G401 (cell line): Measurements from ENCODE around the gene NKPD1. TPM values are rescaled to one million over a fixed set of nuclear protein-coding genes. Genes with fewer than 3 reads are reported as not detected.

Experiments
- DNase-seq: peaks from one replicate; pipeline ENCODE4 v3.0.0-alpha.2; 2015; ENCODE audit warnings: low spot score
- in situ Hi-C: cut with HindIII; loops from 2 replicates; pipeline ENCODE4 v1.10.0; 2016; ENCODE audit warnings: low sequenced_read_pairs, mixed read lengths
- total RNA-seq: library from RNA; depleted of rRNA; stranded (reverse); fragments of >200 nt; shearing (Covaris generic); gene quantifications from 2 replicates; pipeline ENCODE4 v1.2.3, GENCODE V29; 2014

The NKPD1 gene
- total RNA-seq, 1 experiment from 2014 or later, result 0.31 TPM

DNA sequence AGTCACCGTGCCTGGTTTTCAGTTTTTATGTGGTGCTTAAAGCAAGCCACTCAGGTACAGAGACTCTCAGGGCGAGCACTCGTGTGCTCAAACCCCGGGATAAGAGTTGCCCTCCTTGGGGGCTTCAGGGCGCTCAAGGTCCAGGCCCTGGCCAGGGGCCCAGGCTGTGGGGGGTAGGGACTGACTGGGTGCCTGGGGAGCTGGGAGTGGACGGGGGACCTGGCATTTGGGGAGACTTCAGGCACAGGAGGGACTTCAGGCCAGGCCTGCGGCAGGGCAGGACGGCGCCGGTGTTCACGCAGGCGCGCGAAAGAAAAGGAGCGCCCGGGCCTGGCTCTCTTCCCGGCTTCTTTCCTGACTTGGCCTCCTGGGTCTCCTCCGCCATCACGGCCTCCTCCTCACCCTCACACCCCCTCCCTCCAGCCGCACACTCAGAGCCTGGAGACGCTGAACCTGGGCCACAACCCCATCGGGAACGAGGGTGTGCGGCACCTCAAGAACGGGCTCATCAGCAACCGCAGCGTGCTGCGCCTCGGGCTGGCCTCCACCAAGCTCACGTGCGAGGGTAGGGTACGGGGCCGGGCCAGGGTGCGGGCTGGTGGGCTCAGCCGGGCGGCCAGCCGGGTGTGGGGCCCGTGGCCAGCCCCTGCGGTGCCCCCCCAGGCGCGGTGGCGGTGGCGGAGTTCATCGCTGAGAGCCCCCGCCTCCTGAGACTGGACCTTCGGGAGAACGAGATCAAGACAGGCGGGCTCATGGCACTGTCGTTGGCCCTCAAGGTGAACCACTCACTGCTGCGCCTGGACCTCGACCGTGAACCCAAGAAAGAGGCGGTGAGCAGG, 16.1 kb downstream of the NKPD1 start:
- in situ Hi-C loops, result no loop called here
- DNase-seq, result no peak

DNA sequence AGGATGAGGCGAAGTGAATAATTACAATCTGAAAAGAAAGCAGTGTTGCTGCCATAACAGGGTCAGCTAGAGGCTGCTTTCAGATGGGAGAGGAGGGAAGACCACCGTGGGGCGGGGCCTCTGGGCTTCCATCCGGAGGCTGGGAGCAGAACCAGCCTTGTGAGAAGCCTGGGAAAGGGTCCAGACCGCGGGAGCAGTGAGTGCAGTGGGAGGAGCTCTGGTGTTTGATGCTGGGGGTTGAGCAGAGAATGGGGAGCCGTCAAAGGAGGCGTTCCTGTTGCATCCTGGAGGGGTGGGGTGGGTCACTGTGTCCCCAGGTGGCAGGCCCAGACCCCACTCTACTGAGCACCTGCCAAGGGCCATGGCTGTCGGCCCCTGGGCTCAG, 18.1 kb downstream of the NKPD1 start:
- in situ Hi-C loops, result no loop called here
- DNase-seq, result no peak

DNA sequence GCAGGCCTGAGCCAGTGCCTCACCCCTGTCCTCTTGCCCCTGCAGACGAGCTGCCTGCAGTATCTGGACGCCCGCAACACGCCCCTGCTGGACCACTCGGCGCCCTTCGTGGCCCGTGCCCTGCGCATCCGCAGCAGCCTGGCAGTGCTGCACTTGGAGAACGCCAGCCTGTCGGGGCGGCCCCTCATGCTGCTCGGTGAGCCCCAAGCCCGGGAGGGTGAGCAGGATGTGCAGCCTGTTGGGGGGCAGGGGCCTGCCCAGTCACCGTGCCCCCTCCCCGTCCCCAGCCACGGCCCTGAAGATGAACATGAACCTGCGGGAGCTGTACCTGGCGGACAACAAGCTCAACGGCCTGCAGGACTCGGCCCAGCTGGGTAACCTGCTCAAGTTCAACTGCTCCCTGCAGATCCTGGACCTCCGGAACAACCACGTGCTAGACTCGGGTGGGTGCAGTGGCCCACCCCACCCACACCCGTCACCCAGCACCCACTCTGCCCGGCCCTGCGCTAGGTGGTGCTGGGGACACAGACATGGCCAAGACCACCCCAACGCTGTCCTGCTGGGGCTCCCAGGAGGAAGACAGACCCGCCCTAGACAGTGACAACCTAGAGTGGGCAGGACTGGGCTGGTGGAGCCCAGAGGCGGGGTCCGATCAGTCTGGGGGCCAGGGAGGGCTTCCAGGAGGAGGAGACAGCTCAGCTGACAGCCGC, 18.6 kb downstream of the NKPD1 start:
- DNase-seq, result no peak
- in situ Hi-C loops, result no loop called here

DNA sequence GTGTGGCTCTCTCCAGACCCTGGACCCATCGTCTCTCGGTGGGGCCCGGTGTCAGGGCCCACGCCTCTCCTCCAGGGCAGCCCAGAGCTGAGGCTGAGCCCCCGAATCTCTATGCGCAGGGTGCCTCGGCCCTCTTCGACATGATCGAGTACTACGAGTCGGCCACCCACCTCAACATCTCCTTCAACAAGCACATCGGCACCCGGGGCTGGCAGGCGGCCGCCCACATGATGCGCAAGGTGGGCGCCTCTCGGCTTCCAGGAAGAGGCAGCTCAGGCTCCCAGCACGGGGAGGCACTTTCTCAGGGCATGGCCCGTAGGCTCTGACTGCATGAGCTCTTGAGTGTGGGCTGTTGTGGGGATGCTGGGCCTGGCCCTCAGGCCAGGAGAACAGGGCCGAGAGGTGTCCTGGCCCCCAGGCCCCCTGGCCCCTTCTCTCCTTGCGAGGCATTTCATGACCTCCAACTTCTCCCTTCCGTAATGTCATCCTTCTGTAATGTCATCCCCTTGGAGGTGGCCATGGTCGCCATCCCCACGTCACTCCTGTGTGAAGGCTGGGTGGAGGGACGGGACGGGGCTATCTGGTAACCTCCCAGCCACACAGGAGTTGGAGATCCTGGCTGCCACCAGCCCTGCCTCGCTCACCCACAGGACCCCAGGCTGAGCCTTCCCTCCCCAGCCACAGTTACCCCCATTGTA, 19.4 kb downstream of the NKPD1 start:
- in situ Hi-C loops, result no loop called here
- no peak for DNase-seq

DNA sequence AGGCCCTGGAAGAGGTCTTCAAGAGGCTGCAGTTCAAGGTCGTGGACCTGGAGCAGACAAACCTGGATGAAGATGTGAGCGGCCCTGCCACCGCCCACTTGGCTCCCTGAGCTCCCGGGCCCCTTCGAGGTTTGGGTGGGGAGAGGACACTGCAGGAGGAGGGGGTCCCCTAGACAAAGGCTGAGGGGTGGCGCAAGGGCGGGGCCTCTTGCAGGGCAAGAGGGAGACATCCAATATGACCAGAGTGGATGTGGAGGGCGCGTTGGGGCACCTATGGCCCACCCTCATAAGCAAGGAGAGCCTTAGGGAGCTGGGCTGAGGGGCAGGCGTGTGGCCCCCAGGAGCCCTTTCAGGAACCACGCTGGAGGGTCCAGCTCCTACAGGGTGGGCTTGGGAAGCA, 20.2 kb downstream of the NKPD1 start:
- in situ Hi-C loops, result no loop called here
- DNase-seq, result no peak

DNA sequence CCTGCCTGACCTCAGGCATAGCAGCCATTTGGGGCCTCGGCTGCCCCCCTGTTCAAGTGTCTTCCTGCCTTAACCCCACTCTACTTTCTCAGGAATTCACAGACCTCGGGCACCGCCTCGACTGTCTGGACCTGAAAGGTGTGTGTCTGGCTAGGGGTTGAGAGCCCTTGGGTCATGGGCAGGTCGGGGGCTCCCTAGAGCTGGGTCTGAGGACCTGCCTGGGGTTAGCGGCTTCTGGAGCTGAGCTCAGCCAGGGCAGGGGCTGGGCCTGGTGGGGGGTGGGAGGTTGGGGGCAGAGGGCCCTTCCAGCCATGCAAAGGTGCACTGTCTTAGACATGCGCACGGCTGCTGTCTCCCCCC, 20.7 kb downstream of the NKPD1 start:
- in situ Hi-C loops, result no loop called here
- DNase-seq, result no peak

DNA sequence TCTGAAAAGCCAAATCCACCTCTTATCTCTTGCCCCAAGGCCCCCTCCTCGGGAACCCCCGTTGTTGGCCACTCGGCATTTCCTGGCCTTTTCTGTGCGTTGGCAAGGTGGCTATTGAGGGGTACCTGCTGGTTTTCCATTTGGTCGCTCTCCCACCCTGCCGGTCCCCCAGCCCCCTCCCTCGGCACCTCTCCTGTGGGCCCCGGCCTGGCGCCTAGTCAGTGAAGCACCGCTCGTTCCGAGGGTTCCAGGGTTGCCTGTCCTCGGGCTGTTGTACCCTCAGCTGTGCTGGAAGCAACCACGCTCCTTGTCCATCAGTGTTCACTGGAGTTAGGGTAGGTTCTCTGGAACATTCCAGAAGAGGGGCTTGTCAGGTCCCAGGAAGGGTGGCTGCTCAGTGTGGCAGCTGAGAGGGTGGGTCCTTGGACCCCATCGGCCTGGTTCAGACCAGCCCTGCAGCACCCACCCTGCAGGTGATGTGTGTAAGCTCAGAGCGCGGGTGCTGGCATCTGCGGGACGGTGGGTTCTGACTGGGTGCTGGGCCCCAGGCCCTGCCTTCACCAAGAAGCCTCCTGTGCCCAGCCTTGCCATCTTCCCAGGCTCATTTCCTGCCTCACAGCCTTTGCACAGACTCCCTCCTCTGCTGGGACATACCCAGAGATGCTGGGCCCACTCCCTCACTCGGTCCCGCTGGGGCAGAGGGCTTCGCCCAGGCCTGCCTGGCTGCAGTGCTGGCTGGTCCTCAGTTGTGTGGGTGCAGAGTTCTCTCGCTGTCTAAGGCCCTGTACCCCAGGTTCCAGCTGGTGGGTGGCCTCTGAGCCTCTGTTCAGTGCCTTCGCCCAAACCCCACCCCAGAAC, 21.3 kb downstream of the NKPD1 start:
- DNase-seq, result no peak
- in situ Hi-C loops, result no loop called here

DNA sequence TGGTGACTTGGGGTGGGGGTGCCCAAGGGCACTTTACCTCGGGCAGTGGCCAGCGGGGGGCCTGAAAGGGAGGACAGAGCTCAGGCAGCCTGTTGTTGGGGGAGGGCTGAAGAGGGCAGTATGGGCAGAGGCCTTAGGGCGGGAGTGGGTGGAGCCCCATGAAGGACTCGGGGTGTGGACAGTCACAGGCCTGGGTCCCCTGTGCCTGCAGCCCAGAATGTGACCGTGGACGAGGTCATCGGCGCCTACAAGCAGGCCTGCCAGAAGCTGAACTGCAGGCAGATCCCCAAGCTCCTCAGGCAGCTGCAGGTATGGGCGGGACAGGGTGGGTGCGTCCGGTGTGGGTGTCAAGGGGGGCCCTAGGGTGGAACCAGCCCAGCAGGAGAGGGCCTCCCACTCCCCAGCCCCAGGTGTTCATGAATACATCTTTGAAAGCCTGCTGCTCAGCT, 22.5 kb downstream of the NKPD1 start:
- in situ Hi-C loops, result no loop called here
- no peak for DNase-seq

DNA sequence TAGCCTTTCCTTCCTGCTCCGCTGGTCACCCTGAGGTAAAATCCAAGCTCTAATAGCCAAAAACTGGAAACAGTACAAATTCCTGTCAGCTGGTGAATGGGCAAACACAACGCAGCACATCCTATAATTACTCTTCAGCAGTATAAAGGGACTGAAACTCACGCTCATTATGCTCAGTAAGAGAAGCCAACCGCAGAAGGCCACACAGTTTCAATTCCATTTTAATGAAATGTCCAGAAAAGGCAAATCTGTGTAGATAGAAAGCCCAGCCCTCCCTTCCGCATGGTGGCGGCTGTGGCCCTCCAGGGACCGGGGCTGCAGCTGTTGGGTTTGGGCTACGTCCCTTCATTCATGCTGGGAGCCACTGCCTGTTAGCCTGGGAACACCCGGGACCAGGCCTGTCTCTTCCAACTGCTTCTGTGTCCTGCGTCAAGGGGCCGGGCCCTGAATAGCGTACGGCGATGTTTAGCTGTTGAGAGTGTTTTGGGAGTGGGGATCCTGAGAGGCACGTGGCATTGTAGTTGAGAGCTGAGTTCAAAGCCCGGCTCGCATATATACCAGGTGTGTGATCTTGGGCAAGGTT, 23.5 kb downstream of the NKPD1 start:
- in situ Hi-C loops, result no loop called here
- DNase-seq, result no peak

DNA sequence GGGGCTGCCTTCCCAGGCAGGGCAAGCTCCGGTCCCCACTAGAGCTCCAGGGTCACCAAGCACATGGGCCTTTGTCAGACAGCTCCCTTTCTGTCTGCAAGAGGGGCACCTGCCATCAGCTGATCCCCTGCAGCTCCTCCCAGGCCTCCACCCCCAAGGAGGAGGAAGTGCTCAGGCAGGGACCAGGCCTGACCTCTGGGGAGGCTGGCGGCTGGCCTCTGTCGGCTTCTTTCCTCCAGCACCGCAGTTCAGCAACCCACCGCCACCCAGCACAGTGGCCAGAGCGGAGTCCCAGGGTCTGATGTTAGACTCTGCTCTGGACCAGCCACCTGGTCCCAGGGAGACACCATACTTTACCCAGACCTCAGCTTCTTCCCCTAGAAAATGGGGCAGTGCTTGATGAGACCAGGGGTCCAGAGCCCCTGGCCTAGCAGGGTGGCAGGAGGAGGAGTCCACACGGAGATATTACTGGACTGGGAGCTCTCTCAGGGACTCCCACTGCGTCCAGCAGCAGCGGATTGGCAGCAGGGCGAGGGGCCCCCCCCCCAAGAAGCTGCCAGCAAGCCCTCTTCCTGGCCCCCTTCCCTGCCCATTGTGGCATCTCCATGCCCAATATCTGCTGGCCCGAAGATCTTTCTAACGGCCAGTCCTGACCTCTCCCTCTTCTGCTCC, 24.1 kb downstream of the NKPD1 start:
- in situ Hi-C loops, result no loop called here
- no peak for DNase-seq

DNA sequence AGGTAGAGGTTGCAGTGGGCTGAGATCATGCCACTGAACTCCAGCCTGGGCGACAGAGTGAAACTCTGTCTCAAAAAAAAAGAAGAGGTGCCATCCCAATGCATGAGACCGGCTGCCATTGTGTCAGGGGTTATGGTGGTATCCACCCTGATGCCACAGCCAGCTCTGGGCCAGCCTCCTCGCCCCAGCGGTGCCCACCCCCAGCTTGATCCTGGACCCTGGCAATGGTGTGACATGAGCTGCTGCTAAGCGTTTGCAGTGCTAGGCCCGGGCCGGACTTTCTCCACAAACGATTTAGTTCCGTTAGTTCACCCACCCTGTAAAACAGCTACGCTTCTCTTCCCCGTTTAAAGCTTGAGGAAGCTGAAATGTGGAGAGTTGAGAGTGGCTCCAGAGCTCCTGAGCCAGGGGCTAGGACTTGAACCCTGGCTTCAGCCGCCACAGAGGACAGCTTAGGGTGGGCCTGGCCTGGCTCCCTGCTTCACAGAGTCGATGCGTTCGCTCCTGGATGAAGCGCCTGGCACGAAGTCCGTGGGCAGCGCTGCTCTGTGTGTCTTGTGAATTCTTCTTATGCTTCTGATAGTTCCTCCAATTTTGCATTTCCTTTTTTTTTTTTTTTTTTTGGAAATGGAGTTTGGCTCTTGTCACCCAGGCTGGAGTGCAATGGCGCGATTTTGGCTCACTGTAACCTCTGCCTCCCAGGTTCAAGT, 25.5 kb downstream of the NKPD1 start:
- in situ Hi-C loops, result no loop called here

DNA sequence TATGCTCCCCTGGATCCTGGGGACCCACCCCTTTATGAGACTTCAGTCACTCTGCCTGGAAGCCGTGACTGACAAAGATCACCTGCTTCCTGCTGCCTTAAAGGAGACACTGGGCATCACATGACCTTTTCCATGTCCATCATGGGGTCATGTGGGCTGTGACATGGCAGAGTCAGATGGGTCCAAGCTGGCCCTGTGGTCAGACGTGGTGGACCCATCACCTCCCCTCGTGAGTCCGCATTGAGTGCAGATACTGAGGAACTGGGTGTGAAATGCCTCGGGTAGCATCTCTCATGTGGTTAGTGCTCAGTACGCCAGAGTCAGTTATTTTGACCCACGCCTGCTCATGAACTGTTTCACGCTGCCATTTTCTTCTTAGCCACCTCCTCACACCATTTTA, 27.1 kb downstream of the NKPD1 start:
- in situ Hi-C loops, result no loop called here
- DNase-seq, result no peak

More for the DNA sequence above, 25.5 kb downstream of the NKPD1 start:
- no peak for DNase-seq

DNA sequence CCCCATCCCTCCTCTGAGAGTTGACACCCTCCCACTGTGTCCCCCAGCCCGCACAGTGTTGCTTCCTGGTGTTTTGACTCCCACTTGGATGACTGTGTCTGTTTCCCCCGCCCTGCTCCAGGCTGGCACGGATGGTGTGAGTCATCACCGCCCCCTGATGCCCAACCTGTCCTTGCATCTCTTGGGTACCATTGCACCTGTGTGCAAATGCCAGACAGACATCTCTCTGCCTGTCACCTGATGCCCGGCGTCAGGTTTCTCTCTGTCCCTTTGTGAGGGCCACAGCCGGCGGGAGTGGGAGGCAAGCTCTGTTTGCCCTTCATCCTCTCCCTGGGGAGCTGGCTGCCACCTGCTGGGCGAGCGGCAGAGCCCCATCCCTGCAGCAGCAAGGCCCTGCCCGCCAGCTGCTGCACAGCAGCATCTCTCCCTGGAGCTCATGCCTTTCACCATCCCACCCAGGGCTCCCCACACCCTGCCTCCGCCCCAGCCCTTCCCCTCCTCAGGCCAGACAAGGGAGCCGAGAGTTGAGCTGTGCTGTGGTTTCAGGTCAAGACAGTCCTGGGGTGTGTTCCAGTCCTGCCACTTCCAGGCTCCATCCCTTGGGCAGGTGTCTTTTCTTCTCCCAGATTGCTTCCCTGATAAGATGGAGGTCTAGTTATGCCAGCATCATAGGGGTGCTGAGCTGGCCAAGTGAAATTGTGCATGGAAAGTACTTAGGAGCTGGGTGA, 29.7 kb downstream of the NKPD1 start:
- in situ Hi-C loops, result no loop called here
- no peak for DNase-seq

DNA sequence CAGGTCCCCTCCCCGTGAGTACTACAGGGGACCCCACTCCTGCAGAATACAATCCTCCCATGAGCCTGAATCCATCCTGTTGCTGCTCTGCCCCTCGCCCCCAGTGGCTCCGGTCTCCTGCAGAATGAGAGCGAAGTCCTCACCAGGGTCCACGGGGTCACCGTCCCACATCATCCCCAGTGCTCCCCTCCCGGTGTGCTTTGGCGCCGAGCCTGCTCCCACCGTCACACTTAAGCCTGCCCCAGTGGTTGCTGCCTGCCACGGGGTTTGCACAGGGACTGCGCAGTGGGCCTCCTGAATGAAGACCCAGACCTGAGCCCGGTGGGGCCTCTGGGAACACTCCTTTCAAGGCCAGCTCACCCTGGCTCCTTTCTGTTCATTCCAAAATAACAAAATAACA, 30.5 kb downstream of the NKPD1 start:
- in situ Hi-C loops, result no loop called here
- no peak for DNase-seq

DNA sequence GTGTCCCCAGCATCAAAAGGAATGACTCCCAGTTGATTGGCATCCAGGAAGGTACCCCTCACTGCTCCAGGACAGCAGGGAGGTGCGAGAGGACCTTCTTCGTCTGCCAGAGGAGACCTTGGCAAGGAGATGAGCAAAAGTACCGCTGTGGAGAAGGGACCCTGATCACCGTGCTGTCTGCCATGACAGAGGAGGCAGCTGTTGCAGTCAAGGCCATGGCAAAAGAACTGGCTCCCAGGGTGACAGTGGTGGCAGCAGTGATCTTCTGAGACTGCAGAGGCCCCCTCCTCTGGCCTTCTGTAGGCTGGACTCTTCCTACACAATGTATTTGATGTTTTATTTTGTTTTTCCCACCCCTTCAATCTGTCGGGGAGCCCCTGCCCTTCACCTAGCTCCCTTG, 32.0 kb downstream of the NKPD1 start:
- in situ Hi-C loops, result no loop called here
- no peak for DNase-seq

DNA sequence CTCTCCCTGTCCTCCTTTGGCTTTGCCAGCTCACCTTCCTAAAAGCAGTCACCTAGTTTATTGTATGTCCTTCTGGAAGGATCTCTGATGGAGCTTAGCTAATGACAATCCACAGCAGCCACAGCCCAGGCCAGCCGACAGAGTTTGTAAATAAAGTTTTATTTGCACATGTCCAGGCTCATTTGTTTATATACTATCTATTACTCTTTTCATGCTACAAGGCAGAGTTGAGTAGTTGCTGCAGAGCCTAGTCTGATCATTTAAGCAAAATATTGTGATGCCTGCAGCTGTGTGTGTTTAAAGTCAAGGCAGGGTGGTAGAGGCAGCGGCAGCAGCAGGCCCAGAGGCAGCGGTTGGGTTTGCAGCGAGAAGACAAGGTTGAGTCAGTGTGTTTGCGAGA, 32.6 kb downstream of the NKPD1 start:
- no peak for DNase-seq
- in situ Hi-C loops, result no loop called here

DNA sequence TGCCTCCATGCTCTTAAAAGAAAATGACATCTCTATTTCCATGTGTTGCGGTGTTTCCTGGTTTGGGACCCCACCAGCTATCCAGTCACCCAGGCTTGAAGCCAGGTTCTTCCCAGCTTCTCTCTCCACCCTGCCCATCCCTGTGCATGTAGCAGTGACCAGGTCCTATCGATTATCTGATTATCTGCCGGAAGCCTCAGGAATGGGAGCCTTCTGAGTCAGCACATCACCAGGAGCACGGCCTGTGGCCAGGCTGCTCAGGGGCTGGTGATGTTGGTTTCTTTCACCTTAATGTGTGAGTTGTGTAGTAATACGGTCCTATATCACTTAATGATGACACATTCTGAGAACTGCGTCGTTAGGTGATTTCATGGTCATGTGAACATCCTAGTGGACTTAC, 34.1 kb downstream of the NKPD1 start:
- DNase-seq, result no peak
- in situ Hi-C loops, result no loop called here
